Measurements from ENCODE around the gene SPATA20.

SPATA20 gene

GRCh38 chr17:50540560-50541401 is 6.2 kb upstream of the SPATA20 start:
- DNase-seq = no peak

DNA sequence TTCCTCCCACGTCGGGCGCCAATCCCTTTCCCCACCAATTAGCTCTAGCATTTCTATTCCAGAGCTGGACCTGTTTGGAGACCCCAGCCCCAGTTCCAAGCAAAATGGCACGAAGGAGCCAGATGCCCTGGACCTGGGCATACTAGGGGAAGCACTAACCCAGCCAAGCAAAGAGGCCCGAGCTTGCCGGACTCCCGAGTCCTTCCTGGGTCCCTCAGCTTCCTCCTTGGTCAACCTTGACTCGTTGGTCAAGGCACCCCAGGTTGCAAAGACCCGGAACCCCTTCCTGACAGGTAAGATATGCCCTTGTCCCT is 5.6 kb upstream of the SPATA20 start:
- DNase-seq = no peak

- DNase-seq = peak; percentile 75
These were observed 5.0 kb upstream of the SPATA20 start for GRCh38 chr17:50541716-50542688.

GRCh38 chr17:50542795-50543774 is 3.9 kb upstream of the SPATA20 start:
- DNase-seq = no peak

- no peak for DNase-seq
These were observed 2.5 kb upstream of the SPATA20 start for GRCh38 chr17:50544516-50544915.

GRCh38 chr17:50545311-50545710 is 1.7 kb upstream of the SPATA20 start:
- no peak for DNase-seq

DNA sequence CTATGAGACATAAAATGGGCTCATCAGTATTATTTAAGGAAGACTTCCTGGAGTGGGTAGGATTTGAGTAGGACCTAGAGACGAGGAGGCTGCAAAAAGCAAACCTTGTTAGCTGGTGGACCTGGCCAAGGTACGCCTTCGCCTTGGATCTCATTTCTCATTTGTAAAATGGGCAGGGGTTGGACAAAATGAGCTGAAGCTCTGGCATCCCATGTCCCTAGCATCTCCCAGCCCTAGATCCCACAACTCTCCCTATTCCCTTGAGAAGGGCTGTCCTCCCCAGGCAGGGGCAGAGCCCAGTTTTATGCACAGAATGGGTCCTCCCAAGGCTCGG is 306 bp upstream of the SPATA20 start:
- no peak for DNase-seq

DNA sequence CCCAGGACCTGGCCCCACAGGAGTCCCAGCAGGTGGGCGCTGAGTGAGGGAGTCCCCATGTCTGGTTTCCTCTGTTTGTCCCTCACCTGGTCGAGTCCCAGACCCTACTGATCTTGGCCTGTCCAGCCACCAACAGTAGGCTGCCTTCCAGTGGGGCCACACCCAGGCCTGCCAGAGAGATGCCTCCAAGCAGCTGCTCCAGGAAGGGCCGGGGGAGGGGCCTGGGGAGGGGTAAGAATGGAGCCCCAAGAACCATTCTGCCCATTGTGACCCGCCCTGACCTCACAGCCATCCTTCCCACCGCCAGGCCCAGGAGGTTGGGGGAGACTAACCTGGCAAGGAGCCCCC is 736 bp downstream of the SPATA20 start:
- DNase-seq = no peak

- DNase-seq = no peak
These were observed 1.9 kb downstream of the SPATA20 start for GRCh38 chr17:50548831-50549230.

DNA sequence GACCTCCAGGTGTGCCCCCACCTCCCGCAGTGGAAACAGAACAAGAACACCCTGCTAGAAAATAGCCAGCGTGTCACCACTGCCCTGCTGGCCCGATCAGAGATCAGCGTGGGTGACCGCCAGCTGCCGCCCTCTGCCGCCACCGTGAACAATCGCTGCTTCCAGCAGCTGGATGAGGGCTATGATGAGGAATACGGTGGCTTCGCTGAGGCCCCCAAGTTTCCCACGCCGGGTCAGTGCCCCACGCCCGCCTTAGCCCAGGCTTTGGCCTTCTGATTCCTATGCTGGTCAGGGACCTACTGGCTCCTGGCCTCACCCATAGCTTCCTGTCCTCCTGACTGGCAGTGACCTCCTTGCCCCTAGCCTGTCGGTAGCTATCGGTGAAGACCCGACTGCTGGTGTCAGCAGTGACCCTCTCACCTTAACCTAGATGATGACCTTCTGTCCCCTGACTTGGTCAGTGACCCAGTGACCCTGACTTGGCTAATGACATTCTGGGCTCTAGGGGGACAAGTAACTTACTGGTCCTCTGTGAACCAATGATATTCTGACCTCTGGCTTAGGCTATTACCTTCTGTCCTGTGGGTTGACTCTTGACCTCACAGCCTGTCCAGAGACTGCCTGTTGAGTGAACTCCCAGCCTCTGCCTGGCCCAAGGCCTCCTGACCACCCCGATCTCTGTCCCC is 2.4 kb downstream of the SPATA20 start:
- DNase-seq = no peak

DNA sequence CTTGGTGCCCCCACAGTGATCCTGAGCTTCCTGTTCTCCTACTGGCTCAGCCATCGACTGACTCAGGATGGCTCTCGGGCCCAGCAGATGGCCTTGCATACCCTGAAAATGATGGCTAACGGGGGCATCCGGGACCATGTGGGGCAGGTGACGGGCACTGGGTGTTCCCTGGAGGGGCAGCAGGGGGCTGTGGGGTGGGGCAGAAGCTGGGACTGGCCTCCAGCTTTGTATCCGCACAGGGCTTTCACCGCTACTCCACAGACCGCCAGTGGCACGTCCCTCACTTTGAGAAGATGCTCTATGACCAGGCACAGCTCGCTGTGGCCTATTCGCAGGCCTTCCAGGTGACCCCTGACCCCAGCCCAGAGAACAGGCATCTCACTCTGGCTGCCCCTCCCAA is 3.0 kb downstream of the SPATA20 start:
- DNase-seq = no peak

DNA sequence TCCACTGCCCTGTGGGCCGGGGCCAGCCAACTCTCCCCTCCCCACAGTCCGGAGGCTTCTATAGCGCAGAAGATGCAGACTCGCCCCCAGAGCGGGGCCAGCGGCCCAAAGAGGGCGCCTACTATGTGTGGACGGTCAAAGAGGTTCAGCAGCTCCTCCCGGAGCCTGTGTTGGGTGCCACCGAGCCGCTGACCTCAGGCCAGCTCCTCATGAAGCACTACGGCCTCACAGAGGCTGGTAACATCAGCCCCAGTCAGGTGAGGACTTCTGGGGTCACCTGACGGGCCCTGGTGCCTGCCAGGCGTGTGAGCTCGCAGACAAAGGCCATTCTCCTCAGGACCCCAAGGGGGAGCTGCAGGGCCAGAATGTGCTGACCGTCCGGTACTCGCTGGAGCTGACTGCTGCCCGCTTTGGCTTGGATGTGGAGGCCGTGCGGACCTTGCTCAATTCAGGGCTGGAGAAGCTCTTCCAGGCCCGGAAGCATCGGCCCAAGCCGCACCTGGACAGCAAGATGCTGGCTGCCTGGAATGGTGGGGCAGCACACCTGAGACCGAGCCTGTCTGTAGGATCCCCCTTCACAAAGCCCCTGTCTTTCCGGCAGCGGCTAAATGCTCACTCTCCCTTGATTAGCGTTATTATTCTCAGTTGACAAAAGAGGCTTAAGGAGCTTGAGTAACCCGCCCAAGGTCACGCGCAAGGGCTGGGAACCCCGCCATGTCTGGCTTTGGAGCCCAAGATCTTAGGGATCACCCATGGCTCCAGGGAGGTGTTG is 3.9 kb downstream of the SPATA20 start:
- DNase-seq = no peak

DNA sequence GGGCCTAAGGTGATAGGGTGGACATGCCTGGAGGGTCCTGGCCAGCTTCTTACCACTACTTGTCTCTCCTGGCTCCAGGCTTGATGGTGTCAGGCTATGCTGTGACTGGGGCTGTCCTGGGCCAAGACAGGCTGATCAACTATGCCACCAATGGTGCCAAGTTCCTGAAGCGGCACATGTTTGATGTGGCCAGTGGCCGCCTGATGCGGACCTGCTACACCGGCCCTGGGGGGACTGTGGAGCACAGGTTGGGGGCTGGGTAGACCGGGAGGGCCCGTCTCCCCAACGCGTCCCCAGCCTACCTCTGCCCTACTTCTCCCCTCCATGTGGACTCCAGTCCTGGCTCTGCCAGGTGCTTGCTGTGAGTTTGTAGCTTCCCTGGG is 4.5 kb downstream of the SPATA20 start:
- DNase-seq = no peak

DNA sequence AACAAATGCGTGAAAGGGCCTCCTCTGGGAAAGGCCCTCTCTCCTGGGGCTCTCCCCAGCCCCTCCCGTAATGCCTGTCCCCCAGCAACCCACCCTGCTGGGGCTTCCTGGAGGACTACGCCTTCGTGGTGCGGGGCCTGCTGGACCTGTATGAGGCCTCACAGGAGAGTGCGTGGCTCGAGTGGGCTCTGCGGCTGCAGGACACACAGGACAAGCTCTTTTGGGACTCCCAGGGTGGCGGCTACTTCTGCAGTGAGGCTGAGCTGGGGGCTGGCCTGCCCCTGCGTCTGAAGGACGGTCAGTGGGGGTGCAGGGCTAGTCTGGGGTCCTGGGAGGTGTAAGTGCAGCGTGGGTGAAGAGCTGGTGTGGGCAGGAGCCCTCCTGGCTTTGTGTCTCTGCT is 4.9 kb downstream of the SPATA20 start:
- DNase-seq = no peak

GRCh38 chr17:50554201-50554600 is 7.2 kb downstream of the SPATA20 start:
- DNase-seq = no peak

DNA sequence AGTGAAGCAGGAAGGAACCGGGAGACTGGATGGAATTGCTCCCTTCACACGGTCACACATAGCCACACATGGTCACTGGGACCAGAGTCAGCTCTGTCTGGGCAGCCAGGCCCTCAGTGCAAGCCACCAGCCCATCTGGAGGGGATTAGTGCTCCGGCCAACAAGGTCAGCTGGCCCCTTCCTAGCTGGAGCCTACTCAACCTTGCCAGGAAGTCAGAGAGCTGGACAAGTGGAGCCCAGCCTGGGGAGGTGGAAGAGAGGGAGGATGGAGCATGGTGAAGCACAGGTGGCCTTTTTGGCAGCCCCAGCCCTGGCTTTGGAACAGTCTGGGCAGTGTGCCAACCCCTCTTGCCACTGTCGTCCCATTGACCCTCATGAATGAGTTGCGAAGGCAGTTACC is 9.8 kb downstream of the SPATA20 start:
- DNase-seq = no peak

DNA sequence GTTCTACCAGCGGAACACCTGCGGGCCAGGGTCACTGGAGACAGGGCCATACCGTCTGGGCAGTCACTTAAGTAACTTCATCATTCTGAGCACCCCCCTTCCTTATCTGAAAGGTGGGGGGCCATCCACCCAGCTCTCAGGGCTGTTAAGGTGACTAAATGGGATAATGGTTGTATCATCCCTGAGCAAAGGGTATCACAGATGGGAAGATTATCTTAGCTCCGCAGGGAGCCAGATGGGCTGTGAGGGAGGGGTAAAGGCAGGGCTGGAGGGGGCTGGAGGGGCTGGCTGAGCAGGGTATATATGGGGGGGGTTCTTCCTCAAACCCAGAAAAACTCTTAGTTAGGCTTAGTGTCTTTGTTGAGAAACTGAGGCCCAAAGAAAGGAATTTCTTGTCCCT is 10.7 kb downstream of the SPATA20 start:
- no peak for DNase-seq

- no peak for DNase-seq
These were observed 11.1 kb downstream of the SPATA20 start for GRCh38 chr17:50558091-50558490.

GRCh38 chr17:50558581-50558940 is 11.6 kb downstream of the SPATA20 start:
- DNase-seq = no peak

DNA sequence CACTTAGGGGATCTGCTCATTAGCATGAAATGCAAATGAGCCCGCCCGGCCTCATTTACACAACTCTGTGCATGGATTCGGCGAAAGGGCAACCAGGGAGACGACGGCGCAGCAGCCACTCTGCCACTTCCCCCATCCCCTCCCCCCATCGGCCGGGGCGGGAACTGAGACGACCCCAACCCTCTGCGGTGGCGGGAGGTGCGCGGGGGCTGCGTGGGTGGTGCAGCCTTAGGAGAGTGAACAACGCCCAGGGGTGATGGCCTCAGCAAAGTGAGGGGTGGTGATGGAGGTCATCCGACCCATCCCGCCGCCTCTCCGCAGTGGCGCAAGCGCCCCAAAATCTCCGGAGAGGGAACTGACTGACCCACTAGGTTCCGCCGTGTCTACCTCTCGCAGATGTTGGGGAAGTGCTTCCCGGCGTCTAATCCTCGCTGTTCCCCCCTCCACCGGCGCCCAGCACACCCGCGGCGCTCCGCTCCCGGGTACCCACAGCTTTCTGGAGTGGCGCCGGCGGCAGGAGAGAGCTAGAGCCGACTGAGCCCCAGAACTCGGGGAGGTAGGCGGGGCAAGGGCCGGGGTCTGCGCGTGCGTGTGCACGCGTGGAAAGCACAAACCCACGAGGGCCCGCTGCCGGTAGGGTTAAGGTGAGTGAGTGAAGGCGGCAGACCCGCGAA is 12.1 kb downstream of the SPATA20 start:
- no peak for DNase-seq

DNA sequence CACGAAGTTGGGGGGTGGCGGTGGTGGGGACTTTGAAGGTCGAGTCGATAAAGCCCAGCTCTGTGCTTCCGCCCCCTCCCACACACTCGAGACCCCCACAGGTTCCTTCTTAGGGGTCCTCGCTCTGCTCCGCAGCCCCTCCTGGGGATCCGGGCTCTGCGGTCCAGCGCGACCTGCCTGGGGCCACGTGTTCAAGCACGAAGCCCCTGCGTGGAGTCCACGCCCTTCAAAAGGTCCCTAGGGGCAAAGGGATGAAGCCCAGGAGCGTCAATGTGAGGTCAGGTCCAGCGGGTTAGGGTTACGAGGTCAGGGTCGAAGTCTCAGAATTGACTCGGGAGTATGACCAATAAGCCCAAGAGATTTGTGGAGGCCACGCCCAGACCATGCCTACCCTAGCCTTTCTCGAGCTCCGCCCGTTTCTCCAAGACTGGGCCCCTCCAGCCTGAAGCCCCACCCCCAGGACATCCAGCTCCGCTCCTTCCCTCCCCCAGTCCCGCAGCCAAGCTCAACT is 12.8 kb downstream of the SPATA20 start:
- no peak for DNase-seq

Measured in activated CD4-positive, alpha-beta T cell treated with anti-CD3 and anti-CD28 coated beads, Interleukin-2, amount 50 U/mL, for 1 hour (primary cell).